Measurements from ENCODE around the gene CNOT2. TPM values are rescaled to one million over a fixed set of nuclear protein-coding genes. Genes with fewer than 3 reads are reported as not detected.

The CNOT2 gene
- total RNA-seq, 2 experiments from 2014 or later, result 67.9 to 69.0 TPM

GRCh38 chr12:70255311-70255710, 12.1 kb downstream of the CNOT2 start:
- H3K36me3 Mint-ChIP-seq (ENCODE audit: low read depth), result peaks cover 11% of the 10 kb centered on the region
- no peak overlapping the region for H3K4me3 Mint-ChIP-seq
- DNase-seq (no peak), ATAC-seq (no peak)
- H3K4me1 Mint-ChIP-seq (ENCODE audit: low read depth), result peaks cover 79% of the 10 kb centered on the region
- no peaks in the 10 kb centered on the region for H3K27me3 Mint-ChIP-seq
- CTCF ChIA-PET, result no interaction called here
- intact Hi-C loops (cut with micrococcal nuclease), result no loop called here
- POLR2A ChIA-PET, result no interaction called here
- H3K27ac Mint-ChIP-seq, result no peak overlapping the region
- no peaks in the 10 kb centered on the region for H3K9me3 Mint-ChIP-seq
- TF ChIP-seq CTCF (IDR thresholded peaks at IDR 0.05), result no peak

GRCh38 chr12:70258605-70259403, 15.6 kb downstream of the CNOT2 start:
- peaks cover 11% of the 10 kb centered on the region for H3K9me3 Mint-ChIP-seq
- no peak for TF ChIP-seq CTCF (IDR thresholded peaks at IDR 0.05)
- H3K36me3 Mint-ChIP-seq (ENCODE audit: low read depth), result peaks cover 28% of the 10 kb centered on the region
- ATAC-seq, result no peak
- DNase-seq, result no peak
- CTCF ChIA-PET, result no interaction called here
- H3K27ac Mint-ChIP-seq, result no peak overlapping the region
- no peaks in the 10 kb centered on the region for H3K27me3 Mint-ChIP-seq
- intact Hi-C loops (cut with micrococcal nuclease), result no loop called here
- no peak overlapping the region for H3K4me3 Mint-ChIP-seq
- H3K4me1 Mint-ChIP-seq (ENCODE audit: low read depth), result peaks cover 71% of the 10 kb centered on the region
- POLR2A ChIA-PET, result no interaction called here

GRCh38 chr12:70260646-70261045, 17.4 kb downstream of the CNOT2 start:
- Mint-ChIP-seq H3K27me3 (no peaks in the 10 kb centered on the region), H3K4me1 (ENCODE audit: low read depth) (peaks cover 71% of the 10 kb centered on the region), H3K4me3 (no peak overlapping the region), H3K27ac (peak overlapping the region; percentile 27), H3K9me3 (peaks cover 11% of the 10 kb centered on the region), H3K36me3 (ENCODE audit: low read depth) (peaks cover 27% of the 10 kb centered on the region)
- DNase-seq (no peak), ATAC-seq (no peak)
- no peak for TF ChIP-seq CTCF (IDR thresholded peaks at IDR 0.05)
- ChIA-PET CTCF (no interaction called here), POLR2A (no interaction called here)
- intact Hi-C loops (cut with micrococcal nuclease), result no loop called here

- Mint-ChIP-seq H3K9me3 (peaks cover 11% of the 10 kb centered on the region), H3K27me3 (no peaks in the 10 kb centered on the region), H3K4me3 (no peak overlapping the region), H3K27ac (peak overlapping the region; percentile 50), H3K36me3 (ENCODE audit: low read depth) (peaks cover 34% of the 10 kb centered on the region), H3K4me1 (ENCODE audit: low read depth) (peaks cover 74% of the 10 kb centered on the region)
- ATAC-seq, result no peak
- no peak for TF ChIP-seq CTCF (IDR thresholded peaks at IDR 0.05)
- ChIA-PET POLR2A (no interaction called here), CTCF (interaction anchor here (0.7 kb wide), 1 partner anchor 33 kb away, joined by 3 read pairs; no protein-coding TSS in a partner anchor)
- no peak for DNase-seq
- intact Hi-C loops (cut with micrococcal nuclease), result no loop called here
Measured at GRCh38 chr12:70264067-70264867, 21.0 kb downstream of the CNOT2 start.

GRCh38 chr12:70265132-70265531, 21.9 kb downstream of the CNOT2 start:
- intact Hi-C loops (cut with micrococcal nuclease), result no loop called here
- no peak for DNase-seq
- Mint-ChIP-seq H3K4me3 (no peak overlapping the region), H3K27me3 (no peaks in the 10 kb centered on the region), H3K27ac (no peak overlapping the region), H3K9me3 (peaks cover 11% of the 10 kb centered on the region), H3K4me1 (ENCODE audit: low read depth) (peaks cover 73% of the 10 kb centered on the region), H3K36me3 (ENCODE audit: low read depth) (peaks cover 34% of the 10 kb centered on the region)
- POLR2A ChIA-PET, result no interaction called here
- no peak for ATAC-seq
- CTCF ChIA-PET, result no interaction called here
- no peak for TF ChIP-seq CTCF (IDR thresholded peaks at IDR 0.05)

Data from activated CD8-positive, alpha-beta T cell treated with anti-CD3 and anti-CD28 coated beads for 36 hours (primary cell).